Neutrophil (primary cell): ENCODE results near the gene FXYD3.

Experiments used
- H3K27ac ChIP-seq: fragments of 200-600 bp; sonication (generic); 2 replicates; pipeline ENCODE4 v1.5.1; 2016; ENCODE audit warnings: mild to moderate bottlenecking, moderate library complexity
- H3K27me3 ChIP-seq: fragments of 200-600 bp; sonication (generic); 2 replicates; pipeline ENCODE4 v1.6.0; 2016; ENCODE audit warnings: mild to moderate bottlenecking
- H3K36me3 ChIP-seq: fragments of 200-600 bp; sonication (generic); 2 replicates; pipeline ENCODE4 v1.5.1; 2017
- H3K4me1 ChIP-seq, 2 experiments: fragments of 200-600 bp in 1 of 2; sonication (generic) in 1 of 2; 1 replicate in 1 of 2; 2 replicates in 1 of 2; pipeline versions ENCODE4 v1.5.1 to v1.6.1; 2013 to 2016; ENCODE audit warnings: low read depth in 1 of 2, low read length in 1 of 2, mild to moderate bottlenecking in 1 of 2, moderate library complexity in 1 of 2; ENCODE audit not compliant: control insufficient read depth in 1 of 2, insufficient read depth in 1 of 2
- H3K4me3 ChIP-seq, 2 experiments: fragments of 200-600 bp in 1 of 2; sonication (generic) in 1 of 2; 1 replicate in 1 of 2; 2 replicates in 1 of 2; pipeline ENCODE4 v1.5.1; 2013 to 2016; ENCODE audit warnings: low read depth in 1 of 2, low read length in 1 of 2, mild to moderate bottlenecking in 1 of 2, moderate library complexity in 1 of 2
- H3K9me3 ChIP-seq: fragments of 200-600 bp; sonication (generic); 2 replicates; pipeline ENCODE4 v1.5.1; 2016
- CTCF ChIP-seq: fragments of 200-600 bp; sonication (generic); IDR thresholded peaks from 2 replicates; pipeline ENCODE4 v1.5.1; 2016; ENCODE audit warnings: antibody characterized with exemption

Gene FXYD3

GRCh38 chr19:35076026-35076370, 39.6 kb upstream of the FXYD3 start:
- Histone ChIP-seq H3K9me3 (no peaks in the 10 kb centered on the region), H3K27ac (no peak overlapping the region), H3K27me3 (no peaks in the 10 kb centered on the region), H3K4me3 (no peak overlapping the region), H3K4me1 (no peaks in the 10 kb centered on the region), H3K36me3 (no peaks in the 10 kb centered on the region)
- no peak for TF ChIP-seq CTCF

GRCh38 chr19:35076657-35077056, 39.0 kb upstream of the FXYD3 start:
- Histone ChIP-seq H3K9me3 (no peaks in the 10 kb centered on the region), H3K27me3 (no peaks in the 10 kb centered on the region), H3K36me3 (no peaks in the 10 kb centered on the region), H3K4me1 (no peaks in the 10 kb centered on the region), H3K27ac (no peak overlapping the region), H3K4me3 (no peak overlapping the region)
- TF ChIP-seq CTCF = no peak

GRCh38 chr19:35077411-35078223, 38.0 kb upstream of the FXYD3 start:
- H3K4me1 ChIP-seq = no peaks in the 10 kb centered on the region
- H3K27me3 ChIP-seq = no peaks in the 10 kb centered on the region
- TF ChIP-seq CTCF = no peak
- no peaks in the 10 kb centered on the region for H3K9me3 ChIP-seq
- no peaks in the 10 kb centered on the region for H3K36me3 ChIP-seq
- H3K4me3 ChIP-seq = no peak overlapping the region
- no peak overlapping the region for H3K27ac ChIP-seq

GRCh38 chr19:35079826-35080225, 35.8 kb upstream of the FXYD3 start:
- Histone ChIP-seq H3K27me3 (no peaks in the 10 kb centered on the region), H3K9me3 (no peaks in the 10 kb centered on the region), H3K36me3 (no peaks in the 10 kb centered on the region), H3K4me3 (no peak overlapping the region), H3K27ac (no peak overlapping the region), H3K4me1 (no peaks in the 10 kb centered on the region)
- TF ChIP-seq CTCF = no peak

GRCh38 chr19:35080613-35081170, 34.9 kb upstream of the FXYD3 start:
- no peak for TF ChIP-seq CTCF
- Histone ChIP-seq H3K27me3 (no peaks in the 10 kb centered on the region), H3K4me3 (no peak overlapping the region), H3K36me3 (no peaks in the 10 kb centered on the region), H3K27ac (no peak overlapping the region), H3K4me1 (no peaks in the 10 kb centered on the region), H3K9me3 (no peaks in the 10 kb centered on the region)
